Prostate gland (tissue), 2 donors: ENCODE results near the gene CRYBG3. TPM values are rescaled to one million over a fixed set of nuclear protein-coding genes. Genes with fewer than 3 reads are reported as not detected.
A peak's percentile ranks its signal among the peaks of the same experiment; 100 is the strongest.

Experiments
- DNase-seq: peaks from one replicate; pipeline ENCODE4 v3.0.0-alpha.2; 2019; ENCODE audit warnings: low spot score
- H3K27ac ChIP-seq, 2 donors: fragments of 200-600 bp; sonication (generic); 2 replicates each; pipeline ENCODE4 v1.5.1; 2017 to 2019
- H3K27me3 ChIP-seq: fragments of 200-600 bp; sonication (generic); replicated peaks from 2 replicates; pipeline ENCODE4 v1.5.1; 2019; ENCODE audit not compliant: insufficient read depth
- H3K36me3 ChIP-seq, 2 donors: fragments of 200-600 bp; sonication (generic); 1 replicate in 1 of 2; 2 replicates in 1 of 2; pipeline versions ENCODE4 v1.5.1 to v1.8.1; 2017 to 2019
- H3K4me1 ChIP-seq: fragments of 200-600 bp; sonication (generic); replicated peaks from 2 replicates; pipeline ENCODE4 v1.5.1; 2019
- H3K4me3 ChIP-seq, 2 donors: fragments of 200-600 bp; sonication (generic); 2 replicates each; pipeline ENCODE4 v1.5.1; 2017 to 2019
- H3K9me3 ChIP-seq: fragments of 200-600 bp; sonication (generic); 2 replicates; pipeline ENCODE4 v1.5.1; 2017
- POLR2A ChIP-seq: fragments of 450-650 bp; IDR thresholded peaks from one replicate; pipeline ENCODE4 v1.6.1; 2016; ENCODE audit warnings: antibody characterized with exemption, mild to moderate bottlenecking
- POLR2AphosphoS5 ChIP-seq: sonication (generic); formaldehyde crosslinking; IDR thresholded peaks from one replicate; pipeline ENCODE4 v1.6.1; 2017; ENCODE audit warnings: antibody characterized with exemption
- WGBS: methylation state at CpG from one replicate; pipeline ENCODE4 v1.1.5; 2018; 5-methylcytosine and 5-hydroxymethylcytosine counted together
- intact Hi-C: fragments of 100-400 bp; cut with DNase I; formaldehyde crosslinking; loops from one replicate; pipeline ENCODE4 v1.14.2; 2022
- total RNA-seq, 2 donors: library from RNA; depleted of rRNA; stranded (reverse); fragments of >200 nt; gene quantifications; one replicate each; pipeline ENCODE4 v1.1.0, GENCODE V29; 2016
- TF ChIP-seq, protein P1 (sequence below), 4 experiments: fragments of 200-600 bp in 2 of 4; fragments of 450-650 bp in 2 of 4; sonication (generic) in 2 of 4; IDR thresholded peaks; 1 replicate in 3 of 4; 2 replicates in 1 of 4; pipeline ENCODE4 v1.5.1; 2016 to 2019; ENCODE audit warnings: antibody characterized with exemption in 4 of 4, mild to moderate bottlenecking in 2 of 4, moderate library complexity in 2 of 4

CRYBG3 gene
- total RNA-seq, 2 donors from 2014 or later: 22.0 to 23.5 TPM

DNA sequence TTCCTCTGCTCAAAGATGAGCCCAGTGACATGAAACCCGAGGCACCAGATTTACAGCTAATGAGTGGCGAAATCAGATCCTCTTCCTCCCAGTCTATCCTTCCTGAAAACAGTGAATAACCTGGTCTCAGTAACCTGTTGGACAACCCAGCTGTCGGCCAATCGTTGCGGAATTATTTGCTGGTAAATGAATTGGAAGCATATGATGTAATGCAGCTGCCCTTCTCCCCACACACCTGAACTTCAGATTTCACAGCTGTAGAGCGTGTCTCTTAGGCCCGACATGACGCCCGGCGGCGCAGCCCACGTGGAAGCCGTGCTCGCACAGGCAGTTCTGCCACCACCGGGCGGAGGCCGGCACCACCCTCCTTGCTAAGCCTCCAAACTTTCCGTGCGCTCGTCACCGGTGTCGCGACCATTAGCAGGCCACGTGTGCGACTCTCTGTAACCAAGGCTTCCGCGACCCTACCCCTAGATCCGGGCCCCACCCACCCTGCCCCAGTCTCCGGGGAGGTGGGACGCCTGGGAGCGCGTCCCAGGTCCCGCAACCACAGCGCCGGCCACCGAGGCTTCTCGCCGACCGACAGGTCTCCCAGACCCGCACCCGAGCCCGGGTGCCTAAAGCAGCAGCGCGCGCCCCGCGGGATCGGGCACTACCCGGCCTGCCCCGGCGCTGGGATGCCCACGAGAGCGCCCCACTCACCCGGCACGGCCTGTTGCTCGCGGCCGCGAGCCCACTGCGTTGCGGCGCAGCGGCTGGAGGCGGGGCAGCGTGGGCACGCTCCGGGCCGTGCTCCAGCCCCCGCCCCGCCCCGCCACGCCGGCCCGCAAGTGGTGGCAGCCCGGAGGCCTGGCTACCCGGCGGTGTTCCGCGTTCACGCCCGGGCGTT, 150.1 kb downstream of the CRYBG3 start, which contains the start of gene RIOX2:
TSS of gene RIOX2 (minus strand) at position 753 of the 889 bp plus-strand sequence. CDS start 4,838 bp downstream, outside the sequence.
- intact Hi-C loops: loop anchor here (5.0 kb wide), 1 partner anchor 150 kb away; the partner anchor contains the start of gene CRYBG3
- under 1% methylated on average over 61 of the region's 82 CpGs for WGBS
- peak; percentile 75 for DNase-seq
- TF ChIP-seq POLR2AphosphoS5 (peak; percentile 58), POLR2A (peak; percentile 32)
- TF ChIP-seq, protein P1, sequence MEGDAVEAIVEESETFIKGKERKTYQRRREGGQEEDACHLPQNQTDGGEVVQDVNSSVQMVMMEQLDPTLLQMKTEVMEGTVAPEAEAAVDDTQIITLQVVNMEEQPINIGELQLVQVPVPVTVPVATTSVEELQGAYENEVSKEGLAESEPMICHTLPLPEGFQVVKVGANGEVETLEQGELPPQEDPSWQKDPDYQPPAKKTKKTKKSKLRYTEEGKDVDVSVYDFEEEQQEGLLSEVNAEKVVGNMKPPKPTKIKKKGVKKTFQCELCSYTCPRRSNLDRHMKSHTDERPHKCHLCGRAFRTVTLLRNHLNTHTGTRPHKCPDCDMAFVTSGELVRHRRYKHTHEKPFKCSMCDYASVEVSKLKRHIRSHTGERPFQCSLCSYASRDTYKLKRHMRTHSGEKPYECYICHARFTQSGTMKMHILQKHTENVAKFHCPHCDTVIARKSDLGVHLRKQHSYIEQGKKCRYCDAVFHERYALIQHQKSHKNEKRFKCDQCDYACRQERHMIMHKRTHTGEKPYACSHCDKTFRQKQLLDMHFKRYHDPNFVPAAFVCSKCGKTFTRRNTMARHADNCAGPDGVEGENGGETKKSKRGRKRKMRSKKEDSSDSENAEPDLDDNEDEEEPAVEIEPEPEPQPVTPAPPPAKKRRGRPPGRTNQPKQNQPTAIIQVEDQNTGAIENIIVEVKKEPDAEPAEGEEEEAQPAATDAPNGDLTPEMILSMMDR (IDR thresholded peaks at IDR 0.05): peak in 1 of 4 experiments; percentile 9
- peak within 1 kb of the TSS; percentile 75 to 85 for H3K27ac ChIP-seq
- H3K27me3 ChIP-seq: no peaks in the 10 kb centered on the region
- no peaks in the 10 kb centered on the region for H3K4me1 ChIP-seq
- H3K4me3 ChIP-seq: peak within 1 kb of the TSS; percentile 57 to 65
- H3K36me3 ChIP-seq: no peaks in the 10 kb centered on the region
- no peaks in the 10 kb centered on the region for H3K9me3 ChIP-seq

DNA sequence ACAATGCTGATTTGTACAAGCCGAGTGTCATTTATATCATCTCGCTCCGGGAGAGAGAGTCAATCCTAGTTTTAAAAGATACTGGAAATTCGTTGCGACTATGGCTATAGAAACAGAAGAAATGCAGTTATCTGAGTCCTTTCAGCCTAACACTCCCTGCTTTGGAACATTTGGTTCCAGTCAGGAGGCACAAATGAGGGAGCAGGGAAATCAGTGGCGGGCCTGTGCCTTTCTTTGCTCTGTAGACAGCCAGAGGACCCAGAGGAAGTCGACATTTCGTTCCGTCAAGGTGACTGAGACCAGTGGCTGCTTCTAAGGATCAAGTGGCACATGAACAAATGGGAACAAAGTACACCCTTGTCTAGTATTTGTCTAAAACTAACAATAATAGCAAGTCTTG, 151.2 kb downstream of the CRYBG3 start:
- DNase-seq: no peak

DNA sequence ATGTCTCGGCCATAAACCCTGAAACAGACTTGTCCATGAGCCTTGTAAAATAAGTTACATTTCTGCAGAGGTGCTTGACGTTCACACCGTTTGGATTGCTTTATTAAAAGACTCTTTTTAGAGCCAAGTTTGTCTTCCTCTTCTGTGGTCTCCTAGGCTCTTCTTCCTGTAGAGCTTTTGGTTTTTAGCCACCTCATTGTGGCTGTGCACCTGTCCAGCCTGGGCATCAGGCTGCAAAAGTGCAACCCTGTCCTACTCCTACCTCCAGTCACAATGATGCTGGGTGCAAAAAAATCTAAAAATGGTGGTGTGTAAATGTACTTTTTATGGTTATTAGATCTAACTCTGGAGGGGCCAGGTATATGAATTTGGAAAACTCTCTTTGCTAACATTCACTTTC, 153.2 kb downstream of the CRYBG3 start:
- intact Hi-C loops: loop anchor here (5.0 kb wide), 1 partner anchor 153 kb away; the partner anchor contains the start of gene CRYBG3
- no peaks in the 10 kb centered on the region for H3K9me3 ChIP-seq
- H3K36me3 ChIP-seq: no peaks in the 10 kb centered on the region

More for the DNA sequence above, 151.2 kb downstream of the CRYBG3 start:
- peak overlapping the region in 1 of 2 donors; percentile 75 for H3K27ac ChIP-seq
- intact Hi-C loops: loop anchor here (5.0 kb wide), 1 partner anchor 151 kb away; the partner anchor contains the start of gene CRYBG3
- no peak overlapping the region for H3K4me3 ChIP-seq
- no peaks in the 10 kb centered on the region for H3K36me3 ChIP-seq
- H3K27me3 ChIP-seq: no peaks in the 10 kb centered on the region
- no peak for TF ChIP-seq POLR2A
- TF ChIP-seq, protein P1 (IDR thresholded peaks at IDR 0.05): no peak
- no peak for TF ChIP-seq POLR2AphosphoS5
- no peaks in the 10 kb centered on the region for H3K4me1 ChIP-seq
- no peaks in the 10 kb centered on the region for H3K9me3 ChIP-seq
- 81% methylated on average over 9 of the region's 9 CpGs for WGBS

DNA sequence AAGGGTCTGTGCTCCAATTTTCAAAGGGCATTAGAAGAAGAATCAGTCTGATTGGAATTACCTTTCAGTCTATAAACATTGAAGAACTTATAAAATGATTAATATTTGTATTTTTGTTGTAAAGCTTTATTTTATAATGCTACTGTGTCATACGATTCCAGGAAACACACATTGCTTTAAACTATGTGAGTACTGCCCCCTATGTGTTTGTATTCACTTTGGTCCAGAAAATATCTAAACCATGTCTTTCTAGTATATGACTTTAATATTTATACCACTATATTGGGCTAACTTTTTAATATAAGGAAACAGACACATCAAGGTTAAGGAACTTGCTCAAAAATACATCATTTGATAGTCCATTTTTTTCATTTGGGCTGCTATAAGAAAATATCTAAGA, 153.7 kb downstream of the CRYBG3 start:
- TF ChIP-seq, protein P1 (IDR thresholded peaks at IDR 0.05): no peak
- TF ChIP-seq POLR2A (no peak), POLR2AphosphoS5 (no peak)

More for the DNA sequence above, 153.2 kb downstream of the CRYBG3 start:
- TF ChIP-seq, protein P1 (IDR thresholded peaks at IDR 0.05): no peak
- TF ChIP-seq POLR2A (no peak), POLR2AphosphoS5 (no peak)
- no peaks in the 10 kb centered on the region for H3K4me1 ChIP-seq
- H3K4me3 ChIP-seq: no peak overlapping the region
- no peak for DNase-seq
- H3K27ac ChIP-seq: no peak overlapping the region
- no peaks in the 10 kb centered on the region for H3K27me3 ChIP-seq
- WGBS: 21% methylated on average over 3 of the region's 3 CpGs

More for the DNA sequence above, 153.7 kb downstream of the CRYBG3 start:
- Histone ChIP-seq H3K36me3 (no peaks in the 10 kb centered on the region), H3K27ac (no peak overlapping the region), H3K4me1 (no peaks in the 10 kb centered on the region), H3K27me3 (no peaks in the 10 kb centered on the region), H3K9me3 (no peaks in the 10 kb centered on the region), H3K4me3 (no peak overlapping the region)
- no peak for DNase-seq
- 78% methylated on average over 1 of the region's 1 CpG for WGBS
- intact Hi-C loops: no loop called here
